Endothelial cell of umbilical vein (primary cell): ENCODE measurements around the gene IRF5. TPM values are rescaled to one million over a fixed set of nuclear protein-coding genes. Genes with fewer than 3 reads are reported as not detected.

Experiments used
- BruUV-seq: library from RNA; stranded (reverse); fragments of 400-500 nt; replicated peaks from 2 replicates; lab custom pipeline; 2021; lab: Mats Ljungman, UMichigan
- CTCF ChIA-PET: fragments of 300-600, 350-600 bp; sonication (Branson Sonifier 250); formaldehyde crosslinking; loops from one replicate; lab custom pipeline; 2021; ENCODE audit warnings: antibody characterized with exemption, inconsistent platforms; lab: Charles Lee
- POLR2A ChIA-PET: fragments of 300-600, 350-600 bp; sonication (Branson Sonifier 250); formaldehyde crosslinking; loops from one replicate; lab custom pipeline; 2021; ENCODE audit warnings: antibody characterized with exemption, inconsistent platforms; lab: Charles Lee
- DNase-seq: peaks from one replicate; pipeline ENCODE4 v3.0.0-alpha.2; 2011; ENCODE audit warnings: low read depth, low spot score
- FAIRE-seq: peaks from 2 replicates; lab custom pipeline; 2011; peaks lifted over from hg19 to GRCh38; lab: Jason Lieb, UNC
- H2AFZ ChIP-seq: 2 replicates; pipeline ENCODE4 v1.6.0; 2012; ENCODE audit warnings: low read depth, low read length, control low read depth, inconsistent platforms
- H3K27ac ChIP-seq: 2 replicates; pipeline ENCODE4 v1.5.1; 2011; ENCODE audit warnings: low read depth, mild to moderate bottlenecking, control low read depth, low read length, moderate library complexity; ENCODE audit not compliant: insufficient read depth
- H3K27me3 ChIP-seq, 2 experiments: 2 replicates each; pipeline versions ENCODE4 v1.6.0 to v1.6.1; 2011; ENCODE audit warnings: low read length in 2 of 2, mixed read lengths in 1 of 2; ENCODE audit not compliant: control insufficient read depth in 2 of 2, insufficient read depth in 2 of 2
- H3K36me3 ChIP-seq, 2 experiments: 2 replicates in 1 of 2; 3 replicates in 1 of 2; pipeline ENCODE4 v1.5.1; 2011; ENCODE audit warnings: low read length in 2 of 2, mild to moderate bottlenecking in 1 of 2, moderate library complexity in 1 of 2; ENCODE audit not compliant: control insufficient read depth in 2 of 2, insufficient read depth in 2 of 2; ENCODE audit errors: extremely low read depth in 1 of 2
- H3K4me1 ChIP-seq: 3 replicates; pipeline ENCODE4 v1.5.1; 2011; ENCODE audit warnings: mild to moderate bottlenecking, low read length; ENCODE audit not compliant: control insufficient read depth, insufficient read depth; ENCODE audit errors: extremely low read depth
- H3K4me2 ChIP-seq: 2 replicates; pipeline ENCODE4 v1.6.1; 2011; ENCODE audit warnings: low read length, control low read depth, mixed read lengths; ENCODE audit not compliant: insufficient read depth
- H3K4me3 ChIP-seq, 3 experiments: fragments of 200-600 bp in 1 of 3; sonication (generic), shearing (Covaris generic) in 1 of 3; replicated peaks in 1 of 3; 2 replicates each; pipeline ENCODE4 v1.5.1; 2011 to 2016; ENCODE audit warnings: control low read depth in 3 of 3, low read length in 3 of 3, mild to moderate bottlenecking in 2 of 3, inconsistent platforms in 1 of 3, low read depth in 1 of 3, moderate library complexity in 1 of 3; ENCODE audit not compliant: insufficient read depth in 1 of 3
- H3K79me2 ChIP-seq: 2 replicates; pipeline ENCODE4 v1.6.0; 2012; ENCODE audit warnings: low read length, inconsistent platforms; ENCODE audit not compliant: control insufficient read depth, insufficient read depth
- H3K9ac ChIP-seq: replicated peaks from 2 replicates; pipeline ENCODE3; 2011; ENCODE audit warnings: low read length, control low read depth; ENCODE audit not compliant: insufficient read depth; ENCODE audit errors: extremely low read depth
- H3K9me1 ChIP-seq: replicated peaks from 3 replicates; pipeline ENCODE4 v1.6.0; 2011; ENCODE audit warnings: mild to moderate bottlenecking, low read length; ENCODE audit not compliant: control insufficient read depth, insufficient read depth; ENCODE audit errors: extremely low read depth
- H3K9me3 ChIP-seq: replicated peaks from 2 replicates; pipeline ENCODE4 v1.5.1; 2012; ENCODE audit warnings: low read length, inconsistent platforms; ENCODE audit not compliant: control insufficient read depth, insufficient read depth
- H4K20me1 ChIP-seq: replicated peaks from 2 replicates; pipeline ENCODE3; 2011; ENCODE audit warnings: mild to moderate bottlenecking, low read length; ENCODE audit not compliant: control insufficient read depth, insufficient read depth; ENCODE audit errors: extremely low read depth
- EZH2 ChIP-seq: IDR thresholded peaks from 2 replicates; pipeline ENCODE4 v1.6.1; 2012; ENCODE audit warnings: borderline replicate concordance, low read depth, mild to moderate bottlenecking, moderate library complexity, low read length, inconsistent platforms; ENCODE audit not compliant: severe bottlenecking
- FOS ChIP-seq: IDR thresholded peaks from 2 replicates; pipeline ENCODE4 v1.6.1; 2011; ENCODE audit warnings: mild to moderate bottlenecking, low read length, moderate library complexity, borderline replicate concordance; ENCODE audit not compliant: insufficient read depth
- GATA2 ChIP-seq: IDR thresholded peaks from 2 replicates; pipeline ENCODE4 v1.7.0; 2011; ENCODE audit warnings: low read depth, mild to moderate bottlenecking, moderate library complexity, mixed read lengths, low read length; ENCODE audit not compliant: insufficient read length, insufficient read depth
- JUN ChIP-seq: IDR thresholded peaks from 2 replicates; pipeline ENCODE4 v1.6.1; 2011; ENCODE audit warnings: borderline replicate concordance, low read depth; ENCODE audit not compliant: insufficient read length, insufficient read depth
- MYC ChIP-seq: IDR thresholded peaks from one replicate; pipeline ENCODE4 v1.6.1; 2011; ENCODE audit warnings: mild to moderate bottlenecking, low read depth, low read length
- POLR2A ChIP-seq: IDR thresholded peaks from 2 replicates; pipeline ENCODE4 v1.6.1; 2012; ENCODE audit warnings: low read depth, mild to moderate bottlenecking, control low read depth, low read length
- POLR2AphosphoS5 ChIP-seq: IDR thresholded peaks from 2 replicates; pipeline ENCODE4 v1.6.1; 2012; ENCODE audit warnings: low read depth, mild to moderate bottlenecking, control low read depth, low read length, moderate library complexity; ENCODE audit not compliant: insufficient read depth
- dilution Hi-C: fragments of 300-500 bp; cut with MboI; formaldehyde crosslinking; loops from one replicate; pipeline ENCODE4 v1.15.0; 2019; ENCODE audit warnings: low sequenced_read_pairs; ENCODE audit not compliant: extremely low pct_ligation_motif_present
- intact Hi-C: fragments of 100-400 bp; cut with micrococcal nuclease; formaldehyde crosslinking; loops from one replicate; pipeline ENCODE4 v1.10.0; 2022
- polyA plus RNA-seq, 4 experiments: library from polyadenylated mRNA; depleted of rRNA in 3 of 4; stranded (reverse) in 3 of 4; unstranded in 1 of 4; fragments of >200 nt; gene quantifications; 2 replicates each; pipeline versions ENCODE4 v1.2.1 to v1.2.3, GENCODE V29; 2011 to 2012; ENCODE audit warnings: missing spikeins in 1 of 4
- total RNA-seq: library from RNA; stranded (reverse); gene quantifications from 2 replicates; pipeline ENCODE4 v1.2.3, GENCODE V29; 2021
- TF ChIP-seq, protein P1 (sequence below), 2 donors: IDR thresholded peaks; 1 replicate in 1 of 2; 2 replicates in 1 of 2; pipeline ENCODE4 v1.5.1; 2011; ENCODE audit warnings: low read length in 2 of 2, mild to moderate bottlenecking in 2 of 2, moderate library complexity in 2 of 2, control low read depth in 1 of 2, inconsistent platforms in 1 of 2, low read depth in 1 of 2; ENCODE audit not compliant: insufficient read depth in 1 of 2; ENCODE audit errors: extremely low read depth in 1 of 2
- TF ChIP-seq, protein P2 (sequence below): IDR thresholded peaks from 2 replicates; pipeline ENCODE4 v1.6.1; 2011; ENCODE audit not compliant: insufficient read depth, insufficient read length

IRF5 gene
- total and polyA plus RNA-seq, 2 donors (not counting 3 experiments of a cell fraction or from before 2014, with no cell fraction given), result 0.31 to 0.36 TPM

DNA sequence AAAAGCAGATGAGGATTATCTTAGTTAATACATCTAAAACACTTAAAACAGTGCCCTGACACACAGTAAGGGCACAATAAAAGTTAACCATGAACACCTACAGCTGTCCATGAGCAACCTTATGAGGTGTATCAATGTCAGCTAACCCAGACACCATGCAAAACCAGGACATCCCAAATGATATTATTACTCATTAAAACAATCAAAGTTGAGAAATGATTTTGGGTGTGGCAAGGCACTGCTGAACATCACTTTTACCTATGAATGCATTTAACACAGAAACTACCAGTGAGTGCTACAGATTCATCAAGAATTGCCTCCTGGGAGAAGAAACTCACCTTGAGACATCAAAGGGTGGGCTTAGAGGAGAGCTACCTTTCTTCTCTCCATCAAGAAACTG is 18.3 kb downstream of the IRF5 start:
- TF ChIP-seq GATA2 (no peak), POLR2A (no peak), JUN (no peak), FOS (no peak), EZH2 (no peak), MYC (no peak), POLR2AphosphoS5 (no peak)
- TF ChIP-seq, protein P1, sequence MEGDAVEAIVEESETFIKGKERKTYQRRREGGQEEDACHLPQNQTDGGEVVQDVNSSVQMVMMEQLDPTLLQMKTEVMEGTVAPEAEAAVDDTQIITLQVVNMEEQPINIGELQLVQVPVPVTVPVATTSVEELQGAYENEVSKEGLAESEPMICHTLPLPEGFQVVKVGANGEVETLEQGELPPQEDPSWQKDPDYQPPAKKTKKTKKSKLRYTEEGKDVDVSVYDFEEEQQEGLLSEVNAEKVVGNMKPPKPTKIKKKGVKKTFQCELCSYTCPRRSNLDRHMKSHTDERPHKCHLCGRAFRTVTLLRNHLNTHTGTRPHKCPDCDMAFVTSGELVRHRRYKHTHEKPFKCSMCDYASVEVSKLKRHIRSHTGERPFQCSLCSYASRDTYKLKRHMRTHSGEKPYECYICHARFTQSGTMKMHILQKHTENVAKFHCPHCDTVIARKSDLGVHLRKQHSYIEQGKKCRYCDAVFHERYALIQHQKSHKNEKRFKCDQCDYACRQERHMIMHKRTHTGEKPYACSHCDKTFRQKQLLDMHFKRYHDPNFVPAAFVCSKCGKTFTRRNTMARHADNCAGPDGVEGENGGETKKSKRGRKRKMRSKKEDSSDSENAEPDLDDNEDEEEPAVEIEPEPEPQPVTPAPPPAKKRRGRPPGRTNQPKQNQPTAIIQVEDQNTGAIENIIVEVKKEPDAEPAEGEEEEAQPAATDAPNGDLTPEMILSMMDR (IDR thresholded peaks at IDR 0.05; ENCODE audit: extremely low read depth in 1 of 2, insufficient read depth in 1 of 2, low read depth in 1 of 2, low read length in 2 of 2), result no peak
- TF ChIP-seq, protein P2, sequence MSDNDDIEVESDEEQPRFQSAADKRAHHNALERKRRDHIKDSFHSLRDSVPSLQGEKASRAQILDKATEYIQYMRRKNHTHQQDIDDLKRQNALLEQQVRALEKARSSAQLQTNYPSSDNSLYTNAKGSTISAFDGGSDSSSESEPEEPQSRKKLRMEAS, result no peak
- Histone ChIP-seq H3K9me1 (no peaks in the 10 kb centered on the region), H3K9me3 (no peaks in the 10 kb centered on the region), H3K27ac (no peak overlapping the region), H4K20me1 (no peaks in the 10 kb centered on the region), H3K27me3 (no peaks in the 10 kb centered on the region), H3K79me2 (no peaks in the 10 kb centered on the region), H3K9ac (no peak overlapping the region), H2AFZ (no peak overlapping the region), H3K4me2 (no peak overlapping the region), H3K36me3 (peaks cover 4 to 23% of the 10 kb centered on the region in 2 experiments), H3K4me1 (no peaks in the 10 kb centered on the region), H3K4me3 (no peak overlapping the region)
- BruUV-seq, result no TSS peak
- FAIRE-seq (no peak), DNase-seq (no peak)
- ChIA-PET CTCF (no interaction called here), POLR2A (no interaction called here)
- intact Hi-C loops, result no loop called here
- dilution Hi-C loops, result no loop called here
